Measurements from ENCODE around the gene BGN.

GRCh38 chrX:153504445-153505016 is 9.8 kb downstream of the BGN start:
- TF ChIP-seq CTCF (IDR thresholded peaks at IDR 0.05 in 8 of 11, conservative IDR thresholded peaks at IDR 0.05 in 3 of 11), result no peak
- TF ChIP-seq POLR2AphosphoS5 (IDR thresholded peaks at IDR 0.05), result peak in 1 of 3 donors; percentile 58
- TF ChIP-seq POLR2A (IDR thresholded peaks at IDR 0.05), result no peak

Data from spleen (tissue), 7 donors.